CD8-positive, alpha-beta memory T cell (primary cell): ENCODE data around the gene BIN2. TPM values are rescaled to one million over a fixed set of nuclear protein-coding genes. Genes with fewer than 3 reads are reported as not detected.
"Not testable (repeated sequence)": the region's sequence is repeated elsewhere in the genome, so short reads cannot be mapped to it uniquely, and the experiment has no call there.

Experiments
- CTCF ChIA-PET: fragments of 350-600 bp; sonication (Branson Sonifier 250); formaldehyde crosslinking; loops from one replicate; lab custom pipeline; 2021; ENCODE audit warnings: antibody characterized with exemption; lab: Charles Lee
- POLR2A ChIA-PET: fragments of 350-600 bp; sonication (Branson Sonifier 250); formaldehyde crosslinking; loops from one replicate; lab custom pipeline; 2021; ENCODE audit warnings: antibody characterized with exemption; lab: Charles Lee
- DNase-seq, 5 donors: peaks; one replicate each; pipeline versions ENCODE4 v3.0.0 to v3.0.0-alpha.2; 2020 to 2022; ENCODE audit warnings: mixed read lengths in 1 of 5
- H3K27ac ChIP-seq: one replicate; pipeline ENCODE4 v1.7.0; 2013; ENCODE audit warnings: low read depth, mild to moderate bottlenecking, low read length, moderate library complexity
- H3K27me3 ChIP-seq: 2 replicates; pipeline ENCODE4 v1.7.0; 2013; ENCODE audit warnings: low read length, mild to moderate bottlenecking; ENCODE audit not compliant: insufficient read depth, poor library complexity, severe bottlenecking
- H3K36me3 ChIP-seq: 2 replicates; pipeline ENCODE4 v1.7.0; 2013; ENCODE audit warnings: mild to moderate bottlenecking, low read length, moderate library complexity; ENCODE audit not compliant: insufficient read depth
- H3K4me1 ChIP-seq: 2 replicates; pipeline ENCODE4 v1.7.0; 2013; ENCODE audit warnings: mild to moderate bottlenecking, low read length, moderate library complexity; ENCODE audit not compliant: insufficient read depth
- H3K4me3 ChIP-seq: 2 replicates; pipeline ENCODE4 v1.7.0; 2013; ENCODE audit warnings: mild to moderate bottlenecking, low read length
- H3K9me3 ChIP-seq: 2 replicates; pipeline ENCODE4 v1.7.0; 2013; ENCODE audit warnings: mild to moderate bottlenecking, low read length
- H3K27ac Mint-ChIP-seq, 8 donors: one replicate each; pipeline ENCODE4 v1.8.0; 2020 to 2021; ENCODE audit warnings: mixed read lengths in 8 of 8, mild to moderate bottlenecking in 6 of 8, inconsistent platforms in 3 of 8, moderate library complexity in 3 of 8
- H3K27me3 Mint-ChIP-seq, 2 donors: one replicate each; pipeline ENCODE4 v1.8.0; 2020 to 2021; ENCODE audit warnings: mixed read lengths in 2 of 2, mild to moderate bottlenecking in 1 of 2, moderate library complexity in 1 of 2
- H3K36me3 Mint-ChIP-seq, 3 donors: one replicate each; pipeline ENCODE4 v1.8.0; 2020 to 2021; ENCODE audit warnings: mixed read lengths in 3 of 3, inconsistent platforms in 1 of 3, mild to moderate bottlenecking in 1 of 3
- H3K4me1 Mint-ChIP-seq, 3 donors: one replicate each; pipeline ENCODE4 v1.8.0; 2020 to 2021; ENCODE audit warnings: mixed read lengths in 3 of 3, inconsistent platforms in 1 of 3, mild to moderate bottlenecking in 1 of 3
- H3K4me3 Mint-ChIP-seq, 7 donors: one replicate each; pipeline ENCODE4 v1.8.0; 2020 to 2021; ENCODE audit warnings: mixed read lengths in 7 of 7, mild to moderate bottlenecking in 6 of 7, moderate library complexity in 4 of 7, inconsistent platforms in 2 of 7
- H3K9me3 Mint-ChIP-seq, 5 donors: one replicate each; pipeline ENCODE4 v1.8.0; 2020 to 2022; ENCODE audit warnings: mixed read lengths in 5 of 5, mild to moderate bottlenecking in 3 of 5, moderate library complexity in 2 of 5, inconsistent platforms in 1 of 5
- polyA plus RNA-seq: library from polyadenylated mRNA; unstranded; fragments of 300-500 nt; fragmentation: Illumina TruSeq; gene quantifications from one replicate; pipeline ENCODE4 v1.2.3, GENCODE V29; 2021
- total RNA-seq, 2 experiments: library from RNA; stranded (reverse); gene quantifications; one replicate each; pipeline ENCODE4 v1.2.3, GENCODE V29; 2021

BIN2 gene
- total and polyA plus RNA-seq, 3 experiments from 2014 or later = 55.9 to 366 (median 57.3) TPM

DNA sequence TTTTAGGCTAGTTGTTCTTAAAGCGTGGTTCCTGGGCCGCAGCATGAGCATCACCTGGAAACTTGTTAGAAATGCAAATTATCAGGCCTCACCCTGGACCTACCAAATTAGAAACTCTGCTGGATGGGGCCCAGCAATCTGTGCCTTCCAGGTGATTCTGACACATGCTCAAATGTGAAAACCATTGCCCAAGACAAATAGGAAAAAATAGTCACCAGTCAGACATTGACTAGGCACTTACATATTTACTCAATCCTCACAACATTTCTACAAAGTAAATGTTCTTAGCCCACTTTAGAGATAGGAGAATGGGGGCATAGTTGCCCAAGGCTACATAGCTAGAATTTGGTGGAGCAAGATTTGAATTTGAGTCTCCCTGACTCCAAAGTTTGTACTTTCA lies 19.2 kb upstream of the BIN2 start:
- Histone ChIP-seq H3K9me3 (no peaks in the 10 kb centered on the region), H3K4me1 (peaks cover 9% of the 10 kb centered on the region), H3K4me3 (no peak overlapping the region), H3K27me3 (no peaks in the 10 kb centered on the region), H3K36me3 (no peaks in the 10 kb centered on the region), H3K27ac (no peak overlapping the region)
- H3K36me3 Mint-ChIP-seq = no peaks in the 10 kb centered on the region
- no peaks in the 10 kb centered on the region for H3K9me3 Mint-ChIP-seq
- ChIA-PET POLR2A (no interaction called here), CTCF (interaction anchor here (3.4 to 5.2 kb wide), 3 partner anchors 9 to 74 kb away, joined by 26 to 64 read pairs (median 34); partner anchors contain the start of gene SMAGP)
- no peak for DNase-seq
- peaks cover 7 to 11% (median 7%) of the 10 kb centered on the region in 3 donors for H3K4me1 Mint-ChIP-seq
- H3K27me3 Mint-ChIP-seq = no peaks in the 10 kb centered on the region
- no peak overlapping the region for H3K27ac Mint-ChIP-seq
- peak overlapping the region in 1 of 7 donors; percentile 46 for H3K4me3 Mint-ChIP-seq

DNA sequence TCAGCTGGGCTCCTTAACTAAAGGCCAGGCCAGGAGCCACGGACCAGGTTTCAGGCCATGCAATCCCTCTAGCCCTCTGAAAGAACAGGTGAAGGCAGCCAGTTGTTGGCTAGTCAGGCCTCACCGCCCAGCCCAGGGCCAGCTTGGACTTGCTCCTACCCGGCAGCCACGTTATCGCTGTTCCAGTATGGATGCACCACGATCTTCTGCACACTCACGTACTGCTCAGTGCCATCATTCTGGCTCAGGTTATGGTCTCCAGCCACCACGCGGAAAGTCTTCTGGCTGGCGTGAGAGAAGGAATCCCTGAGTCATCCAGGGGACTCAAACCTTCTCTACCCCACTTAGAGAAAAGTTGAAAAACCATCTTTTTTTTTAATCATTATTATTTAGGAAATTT lies 18.4 kb upstream of the BIN2 start:
- Mint-ChIP-seq H3K4me3 (no peak overlapping the region), H3K36me3 (no peaks in the 10 kb centered on the region), H3K27me3 (no peaks in the 10 kb centered on the region), H3K27ac (no peak overlapping the region), H3K9me3 (no peaks in the 10 kb centered on the region), H3K4me1 (peaks cover 7 to 11% (median 7%) of the 10 kb centered on the region in 3 donors)
- H3K4me3 ChIP-seq = no peak overlapping the region
- POLR2A ChIA-PET = no interaction called here
- CTCF ChIA-PET = interaction anchor here (2.5 to 5.2 kb wide), 8 partner anchors 10 to 74 kb away, joined by 17 to 67 read pairs (median 28); partner anchors contain the start of genes BIN2 and SMAGP
- no peak overlapping the region for H3K27ac ChIP-seq
- H3K9me3 ChIP-seq = no peaks in the 10 kb centered on the region
- DNase-seq = no peak
- no peaks in the 10 kb centered on the region for H3K36me3 ChIP-seq
- H3K4me1 ChIP-seq = peaks cover 9% of the 10 kb centered on the region
- no peaks in the 10 kb centered on the region for H3K27me3 ChIP-seq

DNA sequence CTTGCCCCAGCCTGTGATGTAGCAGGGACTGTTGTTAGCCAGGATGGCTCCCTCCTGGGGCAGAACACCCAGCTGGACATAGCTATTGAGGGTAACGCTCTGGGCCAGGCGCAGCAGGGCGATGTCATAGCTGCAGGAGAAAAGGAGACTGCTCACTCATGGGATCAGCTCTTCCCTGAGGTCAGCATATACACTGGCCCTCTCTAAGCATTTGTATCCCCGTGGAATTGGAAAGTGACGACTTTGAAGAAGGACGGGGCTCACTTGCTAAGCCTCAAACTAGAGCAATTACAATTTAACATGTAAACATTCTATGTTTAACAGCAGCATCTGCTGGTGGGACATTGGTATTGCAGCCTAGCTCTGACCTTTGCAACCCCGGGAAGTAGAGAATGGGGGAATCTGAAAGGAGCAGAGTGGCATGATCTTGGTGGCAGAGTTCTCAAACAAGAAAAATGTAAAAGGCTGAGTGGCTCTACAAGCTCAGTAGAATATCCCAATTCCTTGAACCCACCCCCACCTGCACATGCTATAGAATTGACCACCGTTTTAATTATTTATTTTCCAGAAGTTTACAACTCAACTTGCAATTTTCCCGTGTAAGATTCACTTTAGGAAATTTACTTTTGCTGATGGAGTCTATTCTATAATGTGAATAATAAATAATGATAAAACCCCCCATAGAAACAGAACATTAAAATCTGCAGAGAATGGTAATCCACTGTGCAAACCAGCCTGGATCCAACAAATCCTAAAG lies 17.5 kb upstream of the BIN2 start:
- Histone ChIP-seq H3K9me3 (no peaks in the 10 kb centered on the region), H3K4me3 (no peak overlapping the region), H3K4me1 (peaks cover 9% of the 10 kb centered on the region), H3K27me3 (no peaks in the 10 kb centered on the region), H3K27ac (no peak overlapping the region), H3K36me3 (no peaks in the 10 kb centered on the region)
- DNase-seq = peak; percentile 39 to 77 (median 67)
- peak overlapping the region in 7 of 8 donors; percentile 5 to 92 (median 85) for H3K27ac Mint-ChIP-seq
- no peaks in the 10 kb centered on the region for H3K9me3 Mint-ChIP-seq
- H3K4me1 Mint-ChIP-seq = peaks cover 7 to 11% (median 7%) of the 10 kb centered on the region in 3 donors
- H3K36me3 Mint-ChIP-seq = no peaks in the 10 kb centered on the region
- POLR2A ChIA-PET = interaction anchor here (0.5 to 1.6 kb wide), 9 partner anchors 20 to 577 kb away, joined by 3 to 9 read pairs (median 3); partner anchors contain the start of genes ATF1, DAZAP2 and SMAGP
- peak overlapping the region in 6 of 7 donors; percentile 24 to 77 (median 58) for H3K4me3 Mint-ChIP-seq
- H3K27me3 Mint-ChIP-seq = no peaks in the 10 kb centered on the region
- CTCF ChIA-PET = interaction anchor here (0.7 to 5.2 kb wide), 47 partner anchors 10 to 576 kb away, joined by 3 to 67 read pairs (median 5); partner anchors contain the start of genes BIN2, CSRNP2, DAZAP2 and SLC11A2

DNA sequence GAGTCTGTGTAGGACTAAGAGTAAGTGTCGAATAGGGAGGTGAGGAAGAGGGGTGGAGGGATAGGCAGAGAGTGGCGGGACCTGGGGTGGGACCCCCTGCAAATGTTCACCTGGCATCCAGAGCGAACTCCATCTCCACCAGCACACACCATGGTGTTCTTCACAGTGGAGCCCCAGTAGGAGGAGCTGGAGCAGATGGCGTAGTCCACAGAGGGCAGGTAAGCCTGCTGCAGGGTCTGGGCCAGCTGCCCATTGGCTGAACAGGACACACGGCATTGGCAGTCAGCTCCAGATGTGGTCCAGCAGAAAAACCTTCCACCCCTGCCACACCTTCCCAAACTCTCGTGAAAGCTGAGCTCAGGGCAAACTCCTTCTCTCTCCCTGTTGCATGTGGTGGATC lies 15.8 kb upstream of the BIN2 start:
- Mint-ChIP-seq H3K36me3 (no peaks in the 10 kb centered on the region), H3K4me3 (no peak overlapping the region), H3K4me1 (peaks cover 7 to 11% (median 7%) of the 10 kb centered on the region in 3 donors), H3K9me3 (no peaks in the 10 kb centered on the region), H3K27ac (peak overlapping the region in 1 of 8 donors; percentile 87), H3K27me3 (no peaks in the 10 kb centered on the region)
- POLR2A ChIA-PET = no interaction called here
- H3K4me3 ChIP-seq = no peak overlapping the region
- DNase-seq = no peak
- H3K27ac ChIP-seq = no peak overlapping the region
- H3K36me3 ChIP-seq = no peaks in the 10 kb centered on the region
- CTCF ChIA-PET = interaction anchor here (1.1 to 5.2 kb wide), 11 partner anchors 8 to 503 kb away, joined by 3 to 67 read pairs (median 17); partner anchors contain the start of genes BIN2, CSRNP2 and SMAGP
- no peaks in the 10 kb centered on the region for H3K9me3 ChIP-seq
- peaks cover 9% of the 10 kb centered on the region for H3K4me1 ChIP-seq
- H3K27me3 ChIP-seq = no peaks in the 10 kb centered on the region

DNA sequence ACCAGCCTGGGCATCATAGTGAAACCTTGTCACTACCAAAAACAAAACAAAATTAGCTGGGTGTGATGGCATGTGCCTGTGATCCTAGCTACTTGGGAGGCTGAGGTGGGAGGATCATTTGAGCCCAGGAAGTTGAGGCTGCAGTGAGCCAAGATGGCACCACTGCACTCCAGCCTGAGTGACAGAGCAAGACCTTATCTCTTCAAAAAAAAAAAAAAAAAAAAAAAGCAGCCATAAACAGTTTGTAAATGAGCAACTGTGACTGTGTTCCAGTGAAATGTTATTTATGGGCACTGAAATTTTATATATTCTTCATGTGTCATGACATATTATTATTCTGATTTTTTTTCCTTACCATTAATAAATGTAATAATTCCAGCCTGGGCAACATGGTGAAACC lies 13.4 kb upstream of the BIN2 start:
- H3K36me3 Mint-ChIP-seq, H3K36me3 ChIP-seq, H3K27me3 ChIP-seq, H3K27ac ChIP-seq, H3K4me1 ChIP-seq, H3K4me3 ChIP-seq, DNase-seq, H3K27ac Mint-ChIP-seq, H3K9me3 ChIP-seq, H3K9me3 Mint-ChIP-seq, H3K4me3 Mint-ChIP-seq, H3K27me3 Mint-ChIP-seq: not testable (repeated sequence)
- peaks cover 7 to 11% (median 7%) of the 10 kb centered on the region in 3 donors for H3K4me1 Mint-ChIP-seq
- ChIA-PET POLR2A (interaction anchor here (0.6 kb wide), 1 partner anchor 175 kb away, joined by 4 read pairs; no protein-coding TSS in a partner anchor), CTCF (interaction anchor here (0.7 to 1.6 kb wide), 3 partner anchors 11 to 228 kb away, joined by 3 to 4 read pairs (median 4); no protein-coding TSS in a partner anchor)

DNA sequence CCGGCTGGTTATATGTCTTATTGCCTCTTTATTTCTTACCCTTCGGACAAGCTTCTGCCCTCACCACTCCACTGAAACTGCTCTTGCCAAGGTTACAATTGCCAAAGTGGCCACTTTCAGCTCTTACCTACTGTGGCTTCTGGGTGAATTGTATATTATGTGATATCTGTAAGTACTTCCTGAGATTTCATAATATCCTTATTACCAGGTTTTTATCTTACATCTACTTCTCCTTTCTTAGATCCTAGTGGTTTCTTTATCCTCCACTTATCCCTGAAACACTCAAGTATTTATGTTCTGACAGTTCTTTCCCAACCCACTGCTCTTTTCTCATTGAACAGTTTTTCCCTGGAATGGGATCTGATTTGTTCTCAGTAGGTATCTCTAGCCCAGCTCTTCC lies 12.0 kb upstream of the BIN2 start:
- Histone ChIP-seq H3K4me3 (no peak overlapping the region), H3K4me1 (peaks cover 1% of the 10 kb centered on the region), H3K27ac (no peak overlapping the region), H3K36me3 (no peaks in the 10 kb centered on the region), H3K27me3 (no peaks in the 10 kb centered on the region), H3K9me3 (no peaks in the 10 kb centered on the region)
- Mint-ChIP-seq H3K36me3 (no peaks in the 10 kb centered on the region), H3K27me3 (no peaks in the 10 kb centered on the region), H3K4me3 (no peak overlapping the region), H3K27ac (peak overlapping the region in 2 of 8 donors; percentile 75 to 91), H3K9me3 (no peaks in the 10 kb centered on the region), H3K4me1 (peaks cover under 1 to 5% (median 4%) of the 10 kb centered on the region in 3 donors)
- ChIA-PET POLR2A (no interaction called here), CTCF (interaction anchor here (1.0 to 1.2 kb wide), 3 partner anchors 12 to 74 kb away, joined by 3 to 4 read pairs (median 3); partner anchors contain the start of gene BIN2)
- DNase-seq = no peak

DNA sequence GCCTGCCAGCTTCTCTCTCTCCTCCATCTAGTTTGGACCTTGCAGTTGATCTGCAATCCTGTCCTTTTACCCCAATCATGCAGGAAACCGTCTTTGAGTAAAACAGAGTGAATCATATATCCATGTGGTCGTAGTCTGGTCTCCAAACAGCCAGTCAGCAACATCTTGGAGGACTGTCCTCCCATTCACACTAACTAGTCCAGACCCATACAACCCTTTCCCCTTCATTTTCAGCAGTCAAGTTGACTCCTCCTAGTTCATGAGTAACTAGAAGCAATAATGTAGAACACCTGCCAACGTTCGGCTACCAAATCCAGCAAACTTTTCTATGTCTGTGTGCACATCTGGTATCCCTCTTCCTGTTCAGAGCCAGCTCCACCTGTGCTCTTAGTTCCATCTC lies 10.8 kb upstream of the BIN2 start:
- no peak overlapping the region for H3K4me3 ChIP-seq
- ChIA-PET CTCF (no interaction called here), POLR2A (no interaction called here)
- Mint-ChIP-seq H3K4me1 (peaks cover 7 to 13% (median 11%) of the 10 kb centered on the region in 3 donors), H3K9me3 (no peaks in the 10 kb centered on the region), H3K27me3 (no peaks in the 10 kb centered on the region), H3K27ac (peak overlapping the region in 1 of 8 donors; percentile 62), H3K36me3 (no peaks in the 10 kb centered on the region), H3K4me3 (no peak overlapping the region)
- H3K9me3 ChIP-seq = no peaks in the 10 kb centered on the region
- no peak for DNase-seq
- no peak overlapping the region for H3K27ac ChIP-seq
- no peaks in the 10 kb centered on the region for H3K27me3 ChIP-seq
- H3K4me1 ChIP-seq = peaks cover 8% of the 10 kb centered on the region
- no peaks in the 10 kb centered on the region for H3K36me3 ChIP-seq

DNA sequence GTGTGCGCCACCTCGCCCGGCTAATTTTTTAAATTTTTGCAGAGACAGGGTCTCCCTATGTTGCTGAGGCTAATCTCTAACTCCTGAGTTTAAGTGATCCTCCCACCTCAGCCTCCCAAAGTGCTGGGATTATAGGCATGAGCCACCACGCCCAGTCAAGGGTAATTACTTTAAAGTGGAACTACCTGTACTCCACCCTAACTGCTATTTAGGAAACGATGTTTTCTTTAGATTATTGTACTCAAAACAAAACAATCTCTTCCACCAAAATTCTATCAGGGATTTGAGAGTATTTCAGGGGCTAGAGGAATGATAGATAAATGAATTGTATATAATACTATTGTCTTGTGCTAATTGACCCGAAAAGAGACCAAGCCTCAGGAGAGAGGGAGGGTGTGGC lies 9.6 kb upstream of the BIN2 start:
- Histone ChIP-seq H3K4me1 (peaks cover 20% of the 10 kb centered on the region), H3K27me3 (no peaks in the 10 kb centered on the region), H3K36me3 (no peaks in the 10 kb centered on the region), H3K4me3 (no peak overlapping the region), H3K27ac (no peak overlapping the region), H3K9me3 (no peaks in the 10 kb centered on the region)
- Mint-ChIP-seq H3K4me1 (peaks cover 20 to 23% (median 21%) of the 10 kb centered on the region in 3 donors), H3K36me3 (no peaks in the 10 kb centered on the region), H3K27ac (peak overlapping the region in 4 of 8 donors; percentile 34 to 89 (median 50)), H3K9me3 (no peaks in the 10 kb centered on the region), H3K4me3 (no peak overlapping the region), H3K27me3 (no peaks in the 10 kb centered on the region)
- no peak for DNase-seq
- CTCF ChIA-PET = interaction anchor here (1.6 to 4.0 kb wide), 2 partner anchors 8 to 9 kb away, joined by 4 to 26 read pairs; partner anchors contain the start of gene BIN2
- POLR2A ChIA-PET = no interaction called here
